Measurements from ENCODE around the gene PMVK. TPM values are rescaled to one million over a fixed set of nuclear protein-coding genes. Genes with fewer than 3 reads are reported as not detected.

The PMVK gene
- total RNA-seq, 1 donor from 2014 or later = 20.6 TPM

DNA sequence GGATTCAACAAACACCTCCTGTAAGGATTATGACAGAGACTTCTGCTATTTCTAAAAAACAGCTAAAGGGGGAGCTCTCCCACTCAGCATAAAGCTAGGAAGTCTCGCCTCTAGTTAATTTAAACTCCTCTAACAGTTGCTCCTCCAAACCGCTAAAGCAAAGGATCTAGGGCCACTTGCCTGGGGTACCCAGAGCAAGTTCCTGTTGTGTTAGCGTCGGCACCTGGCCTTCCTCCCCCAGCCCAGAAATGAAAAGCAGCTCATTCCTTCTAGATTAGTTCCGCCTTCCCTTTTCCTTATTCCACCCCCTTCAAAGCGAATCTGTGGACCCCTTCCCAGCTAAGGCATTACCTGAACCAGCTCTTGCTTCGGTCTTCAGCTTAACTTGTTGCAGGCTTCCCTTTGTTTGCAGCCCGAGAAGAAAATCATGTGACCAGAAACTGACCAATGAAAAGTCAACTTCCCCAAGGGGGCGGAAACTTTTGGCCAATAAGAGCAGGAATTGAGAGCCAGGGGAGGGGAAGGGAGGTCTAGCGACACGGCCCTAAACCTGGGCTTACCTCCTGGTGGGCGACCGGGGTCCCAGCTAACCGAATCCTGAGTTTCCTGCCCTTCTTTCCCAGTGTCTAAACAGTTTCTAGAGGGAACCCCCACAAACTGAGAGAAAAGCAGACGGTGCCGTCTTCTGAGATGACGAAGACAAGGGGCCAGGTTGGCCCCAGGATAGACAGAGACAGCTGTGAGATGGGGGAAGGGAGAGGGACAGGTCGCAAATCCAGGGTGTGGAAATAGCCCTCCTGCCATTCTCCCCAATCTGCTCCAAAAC, 19.4 kb upstream of the PMVK start, which contains the start of gene PBXIP1:
TSS of gene PBXIP1 (minus strand) at position 382 of the 826 bp plus-strand sequence. CDS start 2,378 bp downstream, outside the sequence.
- Histone ChIP-seq H3K4me1 (peaks cover 62% of the 10 kb centered on the region), H3K36me3 (peaks cover 0 to 12% of the 10 kb centered on the region in 2 donors), H3K4me3 (peak within 1 kb of the TSS; percentile 51 to 56), H3K27me3 (no peaks in the 10 kb centered on the region), H3K9me3 (no peaks in the 10 kb centered on the region), H3K27ac (peak within 1 kb of the TSS; percentile 68)
- DNase-seq (ENCODE audit: extremely low spot score in 2 of 2) = peak in 1 of 2 donors; percentile 97
- intact Hi-C loops (cut with DNase I) = no loop called here
- TF ChIP-seq POLR2A (IDR thresholded peaks at IDR 0.05) = peak in 1 of 2 donors; percentile 2
- TF ChIP-seq, protein P1, sequence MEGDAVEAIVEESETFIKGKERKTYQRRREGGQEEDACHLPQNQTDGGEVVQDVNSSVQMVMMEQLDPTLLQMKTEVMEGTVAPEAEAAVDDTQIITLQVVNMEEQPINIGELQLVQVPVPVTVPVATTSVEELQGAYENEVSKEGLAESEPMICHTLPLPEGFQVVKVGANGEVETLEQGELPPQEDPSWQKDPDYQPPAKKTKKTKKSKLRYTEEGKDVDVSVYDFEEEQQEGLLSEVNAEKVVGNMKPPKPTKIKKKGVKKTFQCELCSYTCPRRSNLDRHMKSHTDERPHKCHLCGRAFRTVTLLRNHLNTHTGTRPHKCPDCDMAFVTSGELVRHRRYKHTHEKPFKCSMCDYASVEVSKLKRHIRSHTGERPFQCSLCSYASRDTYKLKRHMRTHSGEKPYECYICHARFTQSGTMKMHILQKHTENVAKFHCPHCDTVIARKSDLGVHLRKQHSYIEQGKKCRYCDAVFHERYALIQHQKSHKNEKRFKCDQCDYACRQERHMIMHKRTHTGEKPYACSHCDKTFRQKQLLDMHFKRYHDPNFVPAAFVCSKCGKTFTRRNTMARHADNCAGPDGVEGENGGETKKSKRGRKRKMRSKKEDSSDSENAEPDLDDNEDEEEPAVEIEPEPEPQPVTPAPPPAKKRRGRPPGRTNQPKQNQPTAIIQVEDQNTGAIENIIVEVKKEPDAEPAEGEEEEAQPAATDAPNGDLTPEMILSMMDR (IDR thresholded peaks at IDR 0.05) = peak in 1 of 3 experiments; percentile 2
- TF ChIP-seq POLR2AphosphoS5 (IDR thresholded peaks at IDR 0.05; ENCODE audit: insufficient read depth in 1 of 2, low read depth in 1 of 2) = peak; percentile 19 to 95

GRCh38 chr1:154955039-154955717, 18.7 kb upstream of the PMVK start:
- no peak for DNase-seq (ENCODE audit: extremely low spot score in 2 of 2)
- peak overlapping the region; percentile 68 for H3K27ac ChIP-seq
- no peaks in the 10 kb centered on the region for H3K27me3 ChIP-seq
- H3K9me3 ChIP-seq = no peaks in the 10 kb centered on the region
- H3K4me3 ChIP-seq = peak overlapping the region; percentile 51 to 56
- peak in 1 of 2 donors; percentile 23 for TF ChIP-seq POLR2AphosphoS5 (IDR thresholded peaks at IDR 0.05; ENCODE audit: insufficient read depth in 1 of 2, low read depth in 1 of 2)
- TF ChIP-seq, protein P1 (IDR thresholded peaks at IDR 0.05) = no peak
- no peak for TF ChIP-seq POLR2A (IDR thresholded peaks at IDR 0.05)
- H3K36me3 ChIP-seq = peaks cover 0 to 16% of the 10 kb centered on the region in 2 donors
- H3K4me1 ChIP-seq = peaks cover 55% of the 10 kb centered on the region
- intact Hi-C loops (cut with DNase I) = no loop called here

- TF ChIP-seq POLR2A (IDR thresholded peaks at IDR 0.05) = no peak
- no peak for TF ChIP-seq POLR2AphosphoS5 (IDR thresholded peaks at IDR 0.05; ENCODE audit: insufficient read depth in 1 of 2, low read depth in 1 of 2)
- TF ChIP-seq, protein P1 (IDR thresholded peaks at IDR 0.05) = no peak
- intact Hi-C loops (cut with DNase I) = no loop called here
- peak overlapping the region; percentile 51 to 56 for H3K4me3 ChIP-seq
- peak overlapping the region; percentile 68 for H3K27ac ChIP-seq
- no peaks in the 10 kb centered on the region for H3K27me3 ChIP-seq
- peaks cover 0 to 16% of the 10 kb centered on the region in 2 donors for H3K36me3 ChIP-seq
- no peak for DNase-seq (ENCODE audit: extremely low spot score in 2 of 2)
- H3K4me1 ChIP-seq = peaks cover 51% of the 10 kb centered on the region
- H3K9me3 ChIP-seq = no peaks in the 10 kb centered on the region
These were observed 18.0 kb upstream of the PMVK start for GRCh38 chr1:154954541-154954940.

DNA sequence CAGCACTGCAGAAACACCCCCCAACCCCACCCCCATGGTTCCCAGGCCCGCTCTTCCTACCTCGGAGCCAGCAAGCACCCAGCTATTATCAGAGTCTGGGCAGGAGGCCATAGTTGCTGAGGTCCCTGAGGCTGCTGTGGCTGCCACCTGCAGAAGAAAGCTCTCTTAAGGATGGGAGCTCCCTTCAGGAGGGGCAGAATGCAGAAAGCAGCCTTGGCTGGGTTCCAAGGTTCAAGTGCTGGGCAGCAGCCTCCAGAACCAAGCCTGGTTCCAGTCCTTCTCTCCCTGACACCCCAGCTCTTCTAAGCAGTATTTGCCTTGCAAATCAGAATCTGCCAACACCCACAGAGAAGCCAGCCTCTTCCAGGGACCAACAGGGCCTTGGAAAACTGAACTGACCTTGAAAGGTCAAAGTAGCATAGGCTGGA, 17.1 kb upstream of the PMVK start:
- H3K27me3 ChIP-seq = no peaks in the 10 kb centered on the region
- H3K4me3 ChIP-seq = peak overlapping the region in 1 of 2 donors; percentile 56
- no peak overlapping the region for H3K27ac ChIP-seq
- TF ChIP-seq POLR2A (IDR thresholded peaks at IDR 0.05) (no peak), POLR2AphosphoS5 (IDR thresholded peaks at IDR 0.05; ENCODE audit: insufficient read depth in 1 of 2, low read depth in 1 of 2) (no peak)
- TF ChIP-seq, protein P1 (IDR thresholded peaks at IDR 0.05) = no peak
- peaks cover 49% of the 10 kb centered on the region for H3K4me1 ChIP-seq
- H3K9me3 ChIP-seq = no peaks in the 10 kb centered on the region
- H3K36me3 ChIP-seq = peaks cover 0 to 12% of the 10 kb centered on the region in 2 donors
- intact Hi-C loops (cut with DNase I) = no loop called here
- DNase-seq (ENCODE audit: extremely low spot score in 2 of 2) = no peak
